ENCODE results near the gene SDR9C7.
"Not testable (repeated sequence)": the region's sequence is repeated elsewhere in the genome, so short reads cannot be mapped to it uniquely, and the experiment has no call there.

Gene SDR9C7

GRCh38 chr12:56918139-56918538, 16.1 kb downstream of the SDR9C7 start:
- in situ Hi-C loops (cut with MboI; ENCODE audit: low sequenced_read_pairs): not testable (repeated sequence)

GRCh38 chr12:56916996-56917333, 17.2 kb downstream of the SDR9C7 start:
- in situ Hi-C loops (cut with MboI; ENCODE audit: low sequenced_read_pairs): no loop called here

- in situ Hi-C loops (cut with MboI; ENCODE audit: low sequenced_read_pairs): no loop called here
These were observed 17.8 kb downstream of the SDR9C7 start for GRCh38 chr12:56916296-56916995.

GRCh38 chr12:56914724-56915123, 19.5 kb downstream of the SDR9C7 start:
- in situ Hi-C loops (cut with MboI; ENCODE audit: low sequenced_read_pairs): no loop called here

- in situ Hi-C loops (cut with MboI; ENCODE audit: low sequenced_read_pairs): no loop called here
These were observed 20.0 kb downstream of the SDR9C7 start for GRCh38 chr12:56914256-56914655.

GRCh38 chr12:56909403-56909802, 24.8 kb downstream of the SDR9C7 start:
- in situ Hi-C loops (cut with MboI; ENCODE audit: low sequenced_read_pairs): not testable (repeated sequence)

GRCh38 chr12:56908136-56908535, 26.1 kb downstream of the SDR9C7 start:
- in situ Hi-C loops (cut with MboI; ENCODE audit: low sequenced_read_pairs): no loop called here

GRCh38 chr12:56905852-56906251, 28.4 kb downstream of the SDR9C7 start:
- in situ Hi-C loops (cut with MboI; ENCODE audit: low sequenced_read_pairs): no loop called here

- in situ Hi-C loops (cut with MboI; ENCODE audit: low sequenced_read_pairs): no loop called here
These were observed 30.8 kb downstream of the SDR9C7 start for GRCh38 chr12:56903374-56903773.

GRCh38 chr12:56901313-56901712, 32.9 kb downstream of the SDR9C7 start:
- in situ Hi-C loops (cut with MboI; ENCODE audit: low sequenced_read_pairs): not testable (repeated sequence)

GRCh38 chr12:56900583-56900982, 33.6 kb downstream of the SDR9C7 start:
- in situ Hi-C loops (cut with MboI; ENCODE audit: low sequenced_read_pairs): no loop called here

GRCh38 chr12:56898938-56899337, 35.3 kb downstream of the SDR9C7 start:
- in situ Hi-C loops (cut with MboI; ENCODE audit: low sequenced_read_pairs): no loop called here

GRCh38 chr12:56897844-56898361, 36.3 kb downstream of the SDR9C7 start:
- in situ Hi-C loops (cut with MboI; ENCODE audit: low sequenced_read_pairs): no loop called here

GRCh38 chr12:56896082-56896481, 38.1 kb downstream of the SDR9C7 start:
- in situ Hi-C loops (cut with MboI; ENCODE audit: low sequenced_read_pairs): no loop called here

GRCh38 chr12:56894698-56895368, 39.4 kb downstream of the SDR9C7 start:
- in situ Hi-C loops (cut with MboI; ENCODE audit: low sequenced_read_pairs): no loop called here

- in situ Hi-C loops (cut with MboI; ENCODE audit: low sequenced_read_pairs): not testable (repeated sequence)
These were observed 42.3 kb downstream of the SDR9C7 start for GRCh38 chr12:56891885-56892284.

- in situ Hi-C loops (cut with MboI; ENCODE audit: low sequenced_read_pairs): no loop called here
These were observed 47.9 kb downstream of the SDR9C7 start for GRCh38 chr12:56886319-56886718.

GRCh38 chr12:56885316-56885715, 48.9 kb downstream of the SDR9C7 start:
- in situ Hi-C loops (cut with MboI; ENCODE audit: low sequenced_read_pairs): no loop called here

- in situ Hi-C loops (cut with MboI; ENCODE audit: low sequenced_read_pairs): no loop called here
These were observed 49.8 kb downstream of the SDR9C7 start for GRCh38 chr12:56884421-56884820.

- in situ Hi-C loops (cut with MboI; ENCODE audit: low sequenced_read_pairs): not testable (repeated sequence)
These were observed 51.8 kb downstream of the SDR9C7 start for GRCh38 chr12:56882407-56882806.

- in situ Hi-C loops (cut with MboI; ENCODE audit: low sequenced_read_pairs): no loop called here
These were observed 53.8 kb downstream of the SDR9C7 start for GRCh38 chr12:56880125-56880992.
